ENCODE measurements around the gene YIPF2.

Gene YIPF2

DNA sequence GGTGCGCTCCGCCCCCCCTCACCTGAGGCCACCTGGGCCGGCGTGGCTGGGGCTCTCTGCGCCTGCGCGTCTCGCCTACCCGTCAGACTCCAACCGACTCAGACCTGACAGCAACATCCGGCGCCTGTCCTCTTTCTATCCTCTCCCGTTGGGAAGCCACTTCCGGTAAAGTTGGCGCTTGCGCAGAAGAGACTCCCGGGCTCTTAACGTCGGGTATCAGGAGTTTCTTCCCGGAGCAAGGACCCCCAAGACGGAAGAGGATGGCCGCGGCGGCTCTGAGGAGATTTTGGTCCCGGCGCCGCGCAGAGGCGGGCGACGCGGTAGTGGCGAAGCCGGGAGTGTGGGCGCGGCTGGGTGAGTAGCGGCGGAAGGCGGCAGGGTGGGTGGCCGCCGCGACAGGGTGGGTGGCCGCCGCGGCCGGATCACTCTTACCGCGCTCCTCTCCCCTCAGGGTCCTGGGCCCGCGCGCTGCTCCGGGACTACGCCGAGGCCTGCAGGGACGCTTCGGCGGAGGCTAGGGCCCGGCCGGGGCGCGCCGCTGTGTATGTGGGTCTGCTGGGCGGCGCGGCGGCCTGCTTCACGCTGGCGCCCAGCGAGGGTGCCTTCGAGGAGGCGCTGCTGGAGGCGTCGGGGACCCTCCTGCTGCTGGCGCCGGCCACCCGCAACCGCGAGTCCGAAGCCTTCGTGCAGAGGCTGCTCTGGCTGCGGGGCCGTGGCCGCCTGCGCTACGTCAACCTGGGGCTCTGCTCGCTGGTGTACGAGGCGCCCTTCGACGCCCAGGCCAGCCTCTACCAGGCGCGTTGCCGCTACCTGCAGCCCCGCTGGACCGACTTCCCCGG is at the start of gene YIPF2, which contains the start of gene TIMM29:
YIPF2 (minus strand) TSS at position 77 of the 839 bp plus-strand sequence. CDS start 229 bp downstream, outside the sequence.
TIMM29 (plus strand) TSS at position 249 of the 839 bp plus-strand sequence; CDS start at position 261, 12 bp downstream.
- Mint-ChIP-seq H3K9me3 (no peaks in the 10 kb centered on the region), H3K27ac (peak within 1 kb of the TSS; percentile 88), H3K4me3 (peak within 1 kb of the TSS; percentile 94), H3K36me3 (ENCODE audit: low read depth) (peaks cover 16% of the 10 kb centered on the region), H3K4me1 (ENCODE audit: low read depth) (peaks cover 2% of the 10 kb centered on the region), H3K27me3 (ENCODE audit: low read depth) (no peaks in the 10 kb centered on the region)
- peak; percentile 94 for DNase-seq (ENCODE audit: low spot score)

DNA sequence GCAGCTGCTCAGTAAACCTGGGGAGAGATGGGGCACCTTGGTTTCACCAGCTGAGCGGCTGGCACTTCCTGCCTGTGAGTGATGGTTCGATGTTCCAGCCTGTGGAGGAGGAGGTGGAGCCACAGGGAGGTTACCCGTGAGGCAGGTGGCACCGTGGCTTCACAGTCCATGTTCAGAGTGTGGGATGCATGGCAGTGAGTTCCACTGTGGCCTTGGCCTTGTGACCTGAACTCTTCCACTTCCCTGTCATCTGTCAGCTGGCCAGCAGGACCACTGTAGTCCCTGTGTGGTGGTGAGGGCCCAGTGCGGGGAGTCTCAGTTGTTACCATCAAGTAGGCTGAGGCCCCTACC is 49.3 kb upstream of the YIPF2 start:
- no peak for DNase-seq (ENCODE audit: low spot score)
- Mint-ChIP-seq H3K9me3 (no peaks in the 10 kb centered on the region), H3K27ac (no peak overlapping the region), H3K4me3 (no peak overlapping the region), H3K27me3 (ENCODE audit: low read depth) (no peaks in the 10 kb centered on the region), H3K36me3 (ENCODE audit: low read depth) (peaks cover 5% of the 10 kb centered on the region), H3K4me1 (ENCODE audit: low read depth) (peaks cover 18% of the 10 kb centered on the region)

DNA sequence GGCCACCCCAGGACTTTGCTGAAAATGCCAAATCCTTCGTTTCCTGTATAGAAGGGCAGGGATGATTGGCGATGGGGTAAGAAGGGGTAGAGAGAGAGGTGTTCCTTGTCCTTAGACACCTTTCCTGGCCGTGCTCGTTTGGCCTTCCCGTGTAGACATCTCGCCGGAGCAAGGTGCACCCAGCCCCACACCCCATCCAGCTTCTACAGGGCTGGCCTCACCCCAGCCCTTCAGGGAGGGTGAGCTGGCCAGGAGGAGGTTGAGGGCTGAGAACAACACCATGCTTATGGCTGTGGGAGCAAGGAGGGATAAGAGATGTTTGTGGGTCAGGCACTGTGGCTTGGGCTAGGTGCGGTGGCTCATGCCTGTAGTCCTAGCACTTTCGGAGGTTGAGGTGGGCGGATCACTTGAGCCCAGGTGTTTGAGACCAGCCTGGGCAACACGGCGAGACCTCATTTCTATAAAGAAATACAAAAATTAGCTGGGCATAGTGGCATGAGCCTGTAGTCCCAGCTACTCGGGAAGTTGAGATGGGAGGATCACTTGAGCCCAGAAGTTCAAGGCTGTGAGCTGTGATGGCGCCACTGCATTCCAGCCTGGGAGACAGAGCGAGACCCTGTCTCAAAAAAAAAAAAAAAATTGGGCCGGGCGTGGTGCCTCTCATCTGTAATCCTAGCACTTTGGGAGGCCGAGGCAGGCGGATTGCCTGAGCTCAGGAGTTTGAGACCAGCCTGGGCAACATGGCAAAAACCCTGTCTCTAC is 47.9 kb upstream of the YIPF2 start:
- Mint-ChIP-seq H3K9me3 (no peaks in the 10 kb centered on the region), H3K4me1 (ENCODE audit: low read depth) (peaks cover 18% of the 10 kb centered on the region), H3K36me3 (ENCODE audit: low read depth) (peaks cover 5% of the 10 kb centered on the region), H3K4me3 (no peak overlapping the region), H3K27me3 (ENCODE audit: low read depth) (no peaks in the 10 kb centered on the region), H3K27ac (no peak overlapping the region)
- DNase-seq (ENCODE audit: low spot score), result no peak

DNA sequence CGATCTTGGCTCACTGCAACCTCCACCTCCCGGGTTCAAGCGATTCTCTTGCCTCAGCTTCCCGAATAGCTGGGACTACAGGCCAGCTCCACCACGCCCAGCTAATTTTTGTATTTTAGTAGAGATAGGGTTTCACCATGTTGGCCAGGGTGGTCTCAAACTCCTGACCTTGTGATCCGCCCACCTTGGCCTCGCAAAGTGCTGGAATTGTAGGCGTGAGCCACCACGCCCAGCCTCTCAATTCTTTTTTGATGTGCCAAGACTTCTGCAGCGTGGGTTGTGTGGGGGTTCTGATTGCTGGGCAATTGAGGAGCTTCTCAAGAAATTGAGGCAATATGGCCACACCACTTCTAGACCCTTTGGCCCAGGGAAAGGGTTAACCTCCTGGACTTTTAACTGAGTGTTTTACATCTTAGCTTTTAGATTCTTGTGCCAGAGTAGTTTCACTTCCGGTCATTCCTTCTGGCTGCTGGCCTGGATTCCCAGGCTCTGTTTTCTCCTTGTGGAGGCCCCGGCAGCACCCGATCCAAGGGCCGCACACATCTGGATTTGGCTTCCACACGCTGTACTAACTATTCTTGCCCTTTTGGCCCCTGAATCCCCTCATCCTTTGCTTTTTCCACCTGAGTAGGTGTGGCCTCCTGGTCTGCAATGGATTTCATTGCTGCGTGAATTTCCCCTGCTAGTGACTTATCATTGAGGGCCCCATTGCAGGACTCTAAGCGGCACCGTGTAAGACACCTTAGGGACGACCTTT is 47.1 kb upstream of the YIPF2 start:
- no peak overlapping the region for H3K4me3 Mint-ChIP-seq
- H3K27me3 Mint-ChIP-seq (ENCODE audit: low read depth), result no peaks in the 10 kb centered on the region
- no peaks in the 10 kb centered on the region for H3K9me3 Mint-ChIP-seq
- H3K36me3 Mint-ChIP-seq (ENCODE audit: low read depth), result peaks cover 5% of the 10 kb centered on the region
- H3K27ac Mint-ChIP-seq, result no peak overlapping the region
- DNase-seq (ENCODE audit: low spot score), result no peak
- peaks cover 20% of the 10 kb centered on the region for H3K4me1 Mint-ChIP-seq (ENCODE audit: low read depth)

DNA sequence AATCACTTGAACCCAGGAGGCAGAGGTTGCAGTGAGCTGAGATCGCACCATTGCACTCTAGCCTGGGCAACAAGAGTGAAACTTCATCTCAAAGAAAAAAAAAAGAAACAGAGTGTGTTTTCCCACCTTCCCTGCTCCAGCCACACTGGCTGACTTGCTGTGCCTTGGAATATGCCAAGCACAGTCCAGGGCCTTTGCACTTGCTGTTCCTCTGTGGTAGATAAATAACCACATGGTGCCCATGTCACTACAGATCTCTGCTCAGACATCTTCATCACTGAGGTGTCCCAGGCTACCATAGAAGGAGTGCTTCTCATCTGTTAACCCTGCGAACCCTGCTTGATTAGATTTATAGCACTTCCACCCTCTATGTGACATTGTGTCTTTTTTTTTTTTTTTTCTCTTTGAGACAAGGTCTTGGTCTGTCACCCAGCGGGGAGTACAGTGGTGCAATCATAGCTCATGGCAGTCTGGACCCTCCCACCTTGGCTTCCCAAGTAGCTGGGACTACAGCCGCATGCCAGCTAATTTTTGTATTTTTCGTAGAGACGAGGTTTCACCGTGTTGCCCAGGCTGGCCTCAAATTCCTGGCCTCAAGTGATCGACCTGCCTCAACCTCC is 42.8 kb upstream of the YIPF2 start:
- Mint-ChIP-seq H3K27me3 (ENCODE audit: low read depth) (no peaks in the 10 kb centered on the region), H3K4me3 (no peak overlapping the region), H3K27ac (no peak overlapping the region), H3K36me3 (ENCODE audit: low read depth) (peaks cover 4% of the 10 kb centered on the region), H3K4me1 (ENCODE audit: low read depth) (peaks cover 19% of the 10 kb centered on the region), H3K9me3 (no peaks in the 10 kb centered on the region)
- no peak for DNase-seq (ENCODE audit: low spot score)

DNA sequence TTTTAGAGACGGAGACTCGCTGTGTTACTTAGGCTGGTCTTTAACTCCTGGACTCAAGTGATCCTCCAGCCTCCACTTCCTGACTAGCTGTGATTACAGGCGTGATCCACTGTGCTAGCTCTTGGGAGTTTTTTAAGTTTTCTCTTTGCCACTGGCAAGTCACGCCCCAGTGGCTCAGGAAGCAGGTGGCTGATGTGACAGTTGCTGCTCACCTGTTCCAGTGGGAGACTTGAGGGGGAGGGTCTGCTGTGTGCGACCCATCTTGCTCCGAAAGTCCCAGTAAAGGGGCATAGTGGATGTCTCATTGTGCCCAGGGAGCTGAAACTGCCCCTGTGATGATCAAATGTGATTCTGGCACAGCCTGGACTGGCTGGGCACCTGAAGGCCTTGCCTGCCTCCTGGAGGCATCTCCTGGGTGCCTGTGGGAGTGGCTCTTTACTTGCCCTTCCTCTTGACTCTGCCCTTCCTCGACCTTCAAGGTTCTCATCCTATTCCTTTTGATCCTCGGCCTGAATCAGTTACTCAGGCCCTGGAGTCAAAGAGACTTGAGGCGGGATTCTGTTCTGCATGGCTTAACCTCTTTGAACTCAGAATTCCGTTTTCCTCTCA is 40.2 kb upstream of the YIPF2 start:
- no peak for DNase-seq (ENCODE audit: low spot score)
- H3K27ac Mint-ChIP-seq, result no peak overlapping the region
- H3K4me1 Mint-ChIP-seq (ENCODE audit: low read depth), result peaks cover 18% of the 10 kb centered on the region
- no peaks in the 10 kb centered on the region for H3K27me3 Mint-ChIP-seq (ENCODE audit: low read depth)
- peaks cover 7% of the 10 kb centered on the region for H3K36me3 Mint-ChIP-seq (ENCODE audit: low read depth)
- H3K4me3 Mint-ChIP-seq, result no peak overlapping the region
- no peaks in the 10 kb centered on the region for H3K9me3 Mint-ChIP-seq

DNA sequence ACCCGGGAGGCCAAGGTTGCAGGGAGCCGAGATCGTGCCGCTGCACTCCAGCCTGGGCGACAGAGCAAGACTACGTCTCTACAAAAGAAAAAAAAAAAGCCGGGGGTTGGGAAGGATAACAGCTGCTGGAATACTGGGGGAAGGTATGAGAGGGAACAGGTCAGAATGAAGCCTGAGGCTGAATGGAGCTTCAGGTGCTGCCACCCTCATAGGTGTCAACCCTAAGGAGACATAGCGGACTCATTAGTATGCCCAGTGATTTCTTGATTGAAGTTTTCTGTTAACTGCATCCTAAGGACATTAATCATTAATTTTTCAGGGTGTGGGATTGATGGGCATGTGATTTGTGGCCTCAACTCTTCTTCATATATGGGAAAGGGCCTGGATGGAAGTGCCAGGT is 38.4 kb upstream of the YIPF2 start:
- no peaks in the 10 kb centered on the region for H3K9me3 Mint-ChIP-seq
- no peak for DNase-seq (ENCODE audit: low spot score)
- no peak overlapping the region for H3K4me3 Mint-ChIP-seq
- peaks cover 34% of the 10 kb centered on the region for H3K4me1 Mint-ChIP-seq (ENCODE audit: low read depth)
- peaks cover 11% of the 10 kb centered on the region for H3K36me3 Mint-ChIP-seq (ENCODE audit: low read depth)
- H3K27ac Mint-ChIP-seq, result no peak overlapping the region
- H3K27me3 Mint-ChIP-seq (ENCODE audit: low read depth), result no peaks in the 10 kb centered on the region

DNA sequence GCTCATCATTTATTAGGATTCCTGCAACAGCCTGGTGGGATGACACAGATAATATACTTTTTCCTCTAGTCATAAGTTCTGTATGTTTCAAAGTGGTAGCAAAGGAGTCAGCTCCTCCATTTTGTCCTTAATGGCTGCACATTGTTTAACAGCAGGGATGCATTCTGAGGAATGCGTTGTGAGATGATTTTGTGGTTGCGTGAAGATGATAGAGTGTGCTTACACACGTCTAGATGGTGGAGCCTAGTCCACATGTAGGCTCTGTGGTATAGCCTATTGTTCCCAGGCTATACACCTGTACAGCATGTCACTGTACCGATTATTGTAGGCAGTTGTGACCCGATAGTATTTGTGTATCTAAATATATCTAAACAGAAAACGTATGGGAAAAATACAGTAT is 37.0 kb upstream of the YIPF2 start:
- Mint-ChIP-seq H3K4me1 (ENCODE audit: low read depth) (peaks cover 34% of the 10 kb centered on the region), H3K4me3 (no peak overlapping the region), H3K36me3 (ENCODE audit: low read depth) (peaks cover 11% of the 10 kb centered on the region), H3K9me3 (no peaks in the 10 kb centered on the region), H3K27me3 (ENCODE audit: low read depth) (no peaks in the 10 kb centered on the region), H3K27ac (no peak overlapping the region)
- DNase-seq (ENCODE audit: low spot score), result no peak

DNA sequence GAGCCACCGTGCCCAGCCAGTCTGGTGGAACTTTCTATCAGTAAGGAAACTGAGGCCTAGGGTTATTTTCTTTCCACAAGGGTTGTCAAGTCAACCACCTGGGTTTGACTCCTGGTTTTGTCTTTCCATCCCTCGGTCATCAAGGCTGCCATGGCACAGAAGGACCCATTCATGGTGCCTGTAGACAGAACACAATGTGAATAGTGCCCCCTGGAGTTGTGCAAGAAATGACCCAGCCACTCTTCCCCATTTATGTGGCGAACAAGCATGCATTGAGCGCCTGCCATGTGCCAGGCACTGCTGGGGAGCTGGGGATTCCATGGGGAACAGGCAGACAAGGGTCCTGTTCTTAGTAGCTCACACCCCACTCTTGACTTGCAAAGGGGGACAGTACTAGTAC is 36.5 kb upstream of the YIPF2 start:
- Mint-ChIP-seq H3K36me3 (ENCODE audit: low read depth) (peaks cover 11% of the 10 kb centered on the region), H3K4me3 (no peak overlapping the region), H3K4me1 (ENCODE audit: low read depth) (peaks cover 34% of the 10 kb centered on the region), H3K27ac (no peak overlapping the region), H3K9me3 (no peaks in the 10 kb centered on the region), H3K27me3 (ENCODE audit: low read depth) (no peaks in the 10 kb centered on the region)
- no peak for DNase-seq (ENCODE audit: low spot score)

DNA sequence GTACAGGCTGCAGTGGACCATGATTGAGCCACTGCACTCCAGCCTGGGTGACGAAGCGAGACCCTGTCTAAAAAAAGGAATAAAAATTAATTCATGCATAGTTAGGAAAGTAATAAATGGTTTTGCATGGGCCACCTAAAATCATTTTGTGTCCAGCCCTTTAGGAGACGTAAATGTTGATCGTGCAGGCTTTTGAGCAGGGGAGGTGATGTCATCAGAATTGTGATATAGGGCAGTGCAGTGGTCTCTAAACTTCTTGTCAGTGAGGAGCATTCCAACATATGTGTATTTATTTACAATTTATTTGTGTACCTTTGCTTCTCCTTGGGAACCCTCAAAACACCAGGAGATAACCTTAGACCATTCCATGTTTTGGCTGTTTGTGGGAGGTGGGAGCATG is 35.4 kb upstream of the YIPF2 start:
- Mint-ChIP-seq H3K9me3 (no peaks in the 10 kb centered on the region), H3K4me3 (peak overlapping the region; percentile 65), H3K4me1 (ENCODE audit: low read depth) (peaks cover 34% of the 10 kb centered on the region), H3K27ac (peak overlapping the region; percentile 63), H3K36me3 (ENCODE audit: low read depth) (peaks cover 12% of the 10 kb centered on the region), H3K27me3 (ENCODE audit: low read depth) (no peaks in the 10 kb centered on the region)
- no peak for DNase-seq (ENCODE audit: low spot score)

DNA sequence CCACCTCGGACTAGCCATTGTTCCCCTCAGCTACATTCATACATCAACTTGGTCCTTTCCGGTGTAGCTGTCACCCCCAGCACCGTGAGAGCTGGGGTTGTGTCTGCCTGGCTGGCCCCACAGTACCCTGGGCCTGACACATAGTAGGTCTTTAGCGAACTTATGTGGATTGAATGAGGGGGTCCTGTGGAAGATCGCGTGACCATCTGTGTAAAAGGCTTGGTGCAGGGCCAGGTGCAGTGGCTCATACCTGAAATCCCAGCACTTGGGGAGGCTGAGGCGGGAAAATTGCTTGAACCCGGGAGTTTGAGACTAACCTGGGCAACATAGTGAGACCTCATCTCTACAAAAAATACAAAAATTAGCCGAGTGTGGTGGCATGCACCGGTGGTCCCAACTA is 34.4 kb upstream of the YIPF2 start:
- Mint-ChIP-seq H3K4me3 (peak overlapping the region; percentile 88), H3K4me1 (ENCODE audit: low read depth) (peaks cover 32% of the 10 kb centered on the region), H3K27ac (peak overlapping the region; percentile 63), H3K9me3 (no peaks in the 10 kb centered on the region), H3K27me3 (ENCODE audit: low read depth) (no peaks in the 10 kb centered on the region), H3K36me3 (ENCODE audit: low read depth) (peaks cover 12% of the 10 kb centered on the region)
- no peak for DNase-seq (ENCODE audit: low spot score)

DNA sequence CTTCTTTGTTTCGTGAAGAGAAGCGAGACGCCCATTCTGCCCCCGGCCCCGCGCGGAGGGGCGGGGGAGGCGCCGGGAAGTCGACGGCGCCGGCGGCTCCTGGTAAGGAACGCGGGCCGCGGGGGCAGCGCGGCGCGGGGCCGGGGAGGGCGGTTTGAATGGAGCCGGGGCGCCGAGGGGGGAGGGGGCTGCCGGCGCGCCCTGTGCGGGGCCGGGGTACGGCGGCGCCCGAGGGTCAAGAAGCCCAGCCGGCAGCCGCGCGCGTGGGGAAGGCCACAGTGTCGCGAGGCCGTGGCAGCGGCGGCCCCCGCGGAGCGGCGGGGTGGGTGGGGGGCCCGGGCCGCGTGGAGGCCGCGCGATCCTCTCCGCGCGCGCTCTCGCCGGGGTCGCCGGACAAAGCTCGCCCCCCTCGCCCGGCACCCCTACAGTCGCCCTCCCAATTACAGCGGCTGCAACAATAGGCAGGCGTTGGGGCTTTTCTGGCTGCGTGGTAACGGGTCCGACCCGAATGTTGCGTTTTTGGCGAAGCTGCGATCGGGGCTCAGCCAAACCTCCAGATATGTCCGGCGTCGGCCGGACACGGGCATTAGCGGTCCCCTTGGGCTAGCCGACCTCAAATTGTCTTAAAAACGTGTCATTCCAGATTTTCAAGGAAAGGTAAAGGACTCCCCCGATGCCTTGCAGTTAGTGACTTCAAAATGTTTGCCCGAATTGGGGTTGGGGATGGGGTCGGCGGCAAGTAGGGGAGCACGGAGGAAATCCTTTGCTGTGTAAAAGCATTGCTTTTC is 32.8 kb upstream of the YIPF2 start:
- Mint-ChIP-seq H3K36me3 (ENCODE audit: low read depth) (peaks cover 12% of the 10 kb centered on the region), H3K4me3 (peak overlapping the region; percentile 88), H3K27me3 (ENCODE audit: low read depth) (no peaks in the 10 kb centered on the region), H3K4me1 (ENCODE audit: low read depth) (peaks cover 32% of the 10 kb centered on the region), H3K9me3 (no peaks in the 10 kb centered on the region), H3K27ac (peak overlapping the region; percentile 86)
- DNase-seq (ENCODE audit: low spot score), result no peak

Measured in T-helper 2 cell treated with Interferon-gamma antibody and Interleukin-4, amounts not matched to agents 5 μg/mL and 100 μg/mL, for 36 hours (primary cell).